T-cell (primary cell): Measurements from ENCODE around the gene OPA1. TPM values are rescaled to one million over a fixed set of nuclear protein-coding genes. Genes with fewer than 3 reads are reported as not detected.

ENCODE experiments used
- ATAC-seq, 4 experiments: fragments of 200-7000 bp in 3 of 4; fragments of 150-1000 bp in 1 of 4; cut with Tn5 transposase; replicated peaks in 1 of 4; 1 replicate in 3 of 4; 2 replicates in 1 of 4; pipeline ENCODE4 v1.10.0; 2021; ENCODE audit warnings: moderate library complexity in 3 of 4, mild to moderate bottlenecking in 2 of 4, moderate number of reproducible peaks in 1 of 4
- CTCF ChIA-PET, 2 donors: fragments of 300-600 bp; sonication (Branson Sonifier 250); formaldehyde crosslinking; loops; one replicate each; lab custom pipeline; 2022; ENCODE audit warnings: antibody characterized with exemption in 2 of 2; lab: Charles Lee
- POLR2A ChIA-PET, 2 donors: fragments of 300-600 bp; sonication (Branson Sonifier 250); formaldehyde crosslinking; loops; one replicate each; lab custom pipeline; 2022; ENCODE audit warnings: antibody characterized with exemption in 2 of 2; lab: Charles Lee
- DNase-seq, 35 experiments: peaks; one replicate each; pipeline versions ENCODE4 v3.0.0 to v3.0.0-alpha.2; 2013 to 2023
- H3K27ac ChIP-seq: one replicate; pipeline ENCODE4 v1.5.1; 2013; ENCODE audit warnings: low read length
- H3K27me3 ChIP-seq, 2 experiments: replicated peaks in 1 of 2; 1 replicate in 1 of 2; 2 replicates in 1 of 2; pipeline versions ENCODE4 v1.6.1 to v1.7.0; 2013; ENCODE audit warnings: low read length in 1 of 2, mixed read lengths in 1 of 2; ENCODE audit not compliant: control insufficient read depth in 2 of 2, insufficient read depth in 2 of 2; ENCODE audit errors: extremely low read depth in 1 of 2
- H3K36me3 ChIP-seq, 2 donors: 1 replicate in 1 of 2; 2 replicates in 1 of 2; pipeline versions ENCODE4 v1.6.1 to v1.7.0; 2013; ENCODE audit warnings: low read length in 1 of 2; ENCODE audit not compliant: control insufficient read depth in 2 of 2, insufficient read depth in 1 of 2; ENCODE audit errors: extremely low read depth in 1 of 2
- H3K4me1 ChIP-seq, 2 experiments: 1 replicate in 1 of 2; 2 replicates in 1 of 2; pipeline versions ENCODE4 v1.6.1 to v1.7.0; 2013; ENCODE audit warnings: low read length in 2 of 2, mixed read lengths in 1 of 2; ENCODE audit not compliant: insufficient read depth in 2 of 2, control insufficient read depth in 1 of 2; ENCODE audit errors: extremely low read depth in 1 of 2
- H3K4me3 ChIP-seq, 2 donors: 1 replicate in 1 of 2; 2 replicates in 1 of 2; pipeline versions ENCODE4 v1.5.1 to v1.7.0; 2013; ENCODE audit warnings: mild to moderate bottlenecking in 2 of 2, low read length in 1 of 2, moderate library complexity in 1 of 2; ENCODE audit not compliant: control insufficient read depth in 1 of 2; ENCODE audit errors: extremely low read depth in 1 of 2
- H3K9me3 ChIP-seq: 2 replicates; pipeline ENCODE4 v1.7.0; 2013
- H3K27ac Mint-ChIP-seq, 2 donors: one replicate each; pipeline ENCODE4 v1.8.0; 2020 to 2021; ENCODE audit warnings: mild to moderate bottlenecking in 2 of 2, mixed read lengths in 2 of 2
- H3K27me3 Mint-ChIP-seq, 2 donors: one replicate each; pipeline ENCODE4 v1.8.0; 2021 to 2022; ENCODE audit warnings: mixed read lengths in 2 of 2
- H3K36me3 Mint-ChIP-seq: one replicate; pipeline ENCODE4 v1.8.0; 2021; ENCODE audit warnings: mixed read lengths
- H3K4me1 Mint-ChIP-seq, 3 donors: one replicate each; pipeline ENCODE4 v1.8.0; 2020 to 2022; ENCODE audit warnings: mixed read lengths in 3 of 3, mild to moderate bottlenecking in 1 of 3
- H3K4me3 Mint-ChIP-seq, 3 donors: one replicate each; pipeline ENCODE4 v1.8.0; 2020 to 2022; ENCODE audit warnings: mild to moderate bottlenecking in 3 of 3, mixed read lengths in 3 of 3, moderate library complexity in 3 of 3
- H3K9me3 Mint-ChIP-seq, 3 donors: one replicate each; pipeline ENCODE4 v1.8.0; 2020 to 2022; ENCODE audit warnings: mixed read lengths in 3 of 3
- WGBS: methylation state at CpG from one replicate; pipeline ENCODE4 v1.1.5; 2013; ENCODE audit warnings: missing lambda C conversion rate; ENCODE audit not compliant: insufficient coverage; 5-methylcytosine and 5-hydroxymethylcytosine counted together
- total RNA-seq, 35 experiments: library from RNA in 6 of 35; stranded (reverse) in 6 of 35; fragments of 120-200 nt in 1 of 35; gene quantifications; one replicate each; pipeline versions ENCODE4 v1.2.1 to v1.2.4 and lab custom pipeline; 2013 to 2026

OPA1 gene
- total RNA-seq, 5 donors from 2014 or later (not counting 1 experiment from before 2014, with no cell fraction given) = 40.5 to 56.1 (median 41.9) TPM

DNA sequence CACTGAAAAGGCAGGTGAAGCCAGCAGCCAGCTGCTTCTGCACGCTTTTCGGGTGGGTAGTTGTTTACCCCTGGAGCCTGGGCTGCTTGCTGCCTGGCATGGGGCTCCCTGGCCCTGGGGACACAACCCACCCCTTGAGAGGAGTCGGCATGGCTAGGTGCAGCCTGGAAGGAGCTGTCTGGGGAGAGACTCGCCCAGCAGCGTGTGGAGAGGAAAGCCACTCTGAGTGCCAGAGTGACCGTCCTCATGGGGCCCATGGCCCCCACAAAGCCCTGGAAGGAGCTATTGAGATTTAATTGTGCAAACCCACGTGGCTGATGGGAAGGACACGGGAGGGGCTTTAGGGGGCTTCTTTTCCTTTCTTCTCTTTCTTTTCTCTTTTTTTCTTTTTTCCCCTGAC is 137.5 kb downstream of the OPA1 start:
- Mint-ChIP-seq H3K9me3 (no peaks in the 10 kb centered on the region), H3K27ac (no peak overlapping the region), H3K36me3 (no peaks in the 10 kb centered on the region), H3K4me3 (no peak overlapping the region), H3K27me3 (peaks cover 0 to 6% of the 10 kb centered on the region in 2 donors), H3K4me1 (no peaks in the 10 kb centered on the region)
- WGBS = 76% methylated on average over 5 of the region's 8 CpGs
- Histone ChIP-seq H3K9me3 (no peaks in the 10 kb centered on the region), H3K27ac (no peak overlapping the region), H3K4me1 (no peaks in the 10 kb centered on the region), H3K36me3 (no peaks in the 10 kb centered on the region), H3K4me3 (no peak overlapping the region), H3K27me3 (peaks cover 0 to 22% of the 10 kb centered on the region in 2 experiments)
- CTCF ChIA-PET = no interaction called here
- no peak for DNase-seq
- no peak for ATAC-seq
- POLR2A ChIA-PET = no interaction called here

DNA sequence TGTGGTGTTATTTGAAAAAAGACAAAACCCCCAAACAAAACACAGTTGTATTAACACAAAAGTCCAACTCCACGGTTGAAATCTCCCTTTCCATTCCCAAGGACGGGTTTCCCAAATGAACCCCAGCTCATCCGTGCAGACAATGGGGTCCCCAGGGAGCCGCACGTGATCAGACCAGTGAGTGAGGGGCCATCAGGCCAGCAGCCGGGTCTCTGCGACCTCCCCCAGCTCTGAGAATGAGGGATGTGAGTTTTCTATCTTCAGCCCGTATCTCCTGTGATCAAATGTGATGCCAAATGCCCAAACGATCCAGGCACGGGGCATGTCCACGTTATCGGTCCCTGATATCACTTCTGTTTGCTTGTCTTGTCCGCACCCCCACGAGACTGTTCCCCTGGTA is 138.0 kb downstream of the OPA1 start:
- Mint-ChIP-seq H3K36me3 (no peaks in the 10 kb centered on the region), H3K4me1 (no peaks in the 10 kb centered on the region), H3K9me3 (no peaks in the 10 kb centered on the region), H3K4me3 (no peak overlapping the region), H3K27me3 (peaks cover 0 to 6% of the 10 kb centered on the region in 2 donors), H3K27ac (no peak overlapping the region)
- DNase-seq (no peak), ATAC-seq (no peak)
- Histone ChIP-seq H3K27ac (no peak overlapping the region), H3K9me3 (no peaks in the 10 kb centered on the region), H3K4me1 (no peaks in the 10 kb centered on the region), H3K4me3 (no peak overlapping the region), H3K36me3 (no peaks in the 10 kb centered on the region), H3K27me3 (peaks cover 0 to 22% of the 10 kb centered on the region in 2 experiments)
- 84% methylated on average over 8 of the region's 14 CpGs for WGBS
- CTCF ChIA-PET = no interaction called here
- POLR2A ChIA-PET = no interaction called here

DNA sequence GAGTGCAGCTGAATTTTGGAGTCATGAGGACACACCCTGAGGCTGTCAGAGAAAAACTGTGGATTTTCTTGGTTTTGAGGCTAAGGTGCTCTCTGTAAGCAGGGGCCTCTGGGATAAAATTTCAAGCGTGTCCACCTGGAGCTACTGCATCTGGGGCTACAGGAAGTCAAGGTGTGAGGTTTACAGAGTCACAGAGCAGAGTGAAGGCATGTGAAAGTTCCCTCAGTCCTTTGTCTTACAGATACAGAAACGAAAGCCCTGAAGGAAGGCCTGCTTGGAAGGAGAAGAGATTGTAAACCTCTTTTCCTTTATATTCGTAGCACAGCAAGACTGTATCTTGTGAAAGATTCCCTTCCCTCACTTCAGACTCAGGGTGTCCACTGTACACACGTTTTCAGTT is 138.6 kb downstream of the OPA1 start:
- no peak overlapping the region for H3K27ac ChIP-seq
- H3K9me3 ChIP-seq = no peaks in the 10 kb centered on the region
- no peaks in the 10 kb centered on the region for H3K36me3 ChIP-seq
- Mint-ChIP-seq H3K9me3 (no peaks in the 10 kb centered on the region), H3K27me3 (peaks cover 0 to 6% of the 10 kb centered on the region in 2 donors), H3K36me3 (no peaks in the 10 kb centered on the region), H3K4me1 (no peaks in the 10 kb centered on the region), H3K4me3 (no peak overlapping the region), H3K27ac (no peak overlapping the region)
- DNase-seq (no peak), ATAC-seq (no peak)
- CTCF ChIA-PET = no interaction called here
- POLR2A ChIA-PET = no interaction called here
- H3K4me3 ChIP-seq = no peak overlapping the region
- H3K4me1 ChIP-seq = no peaks in the 10 kb centered on the region
- peaks cover 0 to 22% of the 10 kb centered on the region in 2 experiments for H3K27me3 ChIP-seq
- 56% methylated on average over 1 of the region's 4 CpGs for WGBS

DNA sequence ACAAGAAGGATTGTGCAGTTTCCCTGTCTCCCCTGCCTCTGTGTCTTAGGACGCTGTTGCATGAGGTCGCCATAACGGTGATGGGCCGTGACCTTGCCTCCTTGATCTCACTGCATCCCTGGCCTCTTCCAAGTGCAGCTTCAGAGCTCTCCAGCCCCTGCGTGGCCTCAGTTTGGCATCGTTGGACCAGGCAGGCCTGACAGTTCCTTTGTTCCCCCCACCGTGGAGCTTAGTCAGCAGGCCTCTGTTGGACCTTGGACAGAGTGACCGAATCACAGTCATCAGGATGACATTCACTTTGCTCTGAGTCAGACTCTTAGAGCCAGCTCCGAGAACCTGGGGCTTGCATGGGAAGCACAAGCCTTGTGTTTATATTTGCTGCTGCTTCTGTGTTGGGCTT is 139.4 kb downstream of the OPA1 start:
- Mint-ChIP-seq H3K9me3 (no peaks in the 10 kb centered on the region), H3K4me3 (no peak overlapping the region), H3K36me3 (no peaks in the 10 kb centered on the region), H3K27ac (no peak overlapping the region), H3K4me1 (no peaks in the 10 kb centered on the region), H3K27me3 (peaks cover 0 to 6% of the 10 kb centered on the region in 2 donors)
- Histone ChIP-seq H3K4me1 (no peaks in the 10 kb centered on the region), H3K27ac (no peak overlapping the region), H3K4me3 (no peak overlapping the region), H3K27me3 (peaks cover 0 to 22% of the 10 kb centered on the region in 2 experiments), H3K9me3 (no peaks in the 10 kb centered on the region), H3K36me3 (no peaks in the 10 kb centered on the region)
- no peak for ATAC-seq
- ChIA-PET CTCF (no interaction called here), POLR2A (no interaction called here)
- DNase-seq = no peak
- 92% methylated on average over 8 of the region's 9 CpGs for WGBS

DNA sequence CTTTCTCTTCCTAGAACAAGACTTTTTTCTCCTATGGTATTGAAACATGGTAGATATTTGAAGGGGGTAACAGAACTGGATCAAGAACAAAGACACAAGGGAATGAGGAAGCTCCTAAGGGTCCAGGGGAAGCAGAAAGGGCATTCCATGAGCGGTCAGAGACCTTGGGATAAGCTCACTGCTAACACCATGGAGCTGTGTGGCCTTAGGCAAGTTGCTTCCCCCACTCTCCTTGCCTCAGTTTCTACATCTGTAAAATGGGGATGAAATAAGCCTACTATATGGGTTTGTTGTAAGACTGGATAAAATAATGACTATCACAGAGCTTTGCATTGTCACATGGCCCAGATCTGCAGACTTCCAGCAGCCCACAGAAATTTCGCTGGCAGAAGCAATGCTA is 139.8 kb downstream of the OPA1 start:
- no peaks in the 10 kb centered on the region for H3K9me3 Mint-ChIP-seq
- WGBS = no CpG with 5 or more reads among the region's 2 CpGs
- H3K36me3 ChIP-seq = no peaks in the 10 kb centered on the region
- H3K27ac Mint-ChIP-seq = no peak overlapping the region
- H3K36me3 Mint-ChIP-seq = no peaks in the 10 kb centered on the region
- no peak for DNase-seq
- H3K4me1 ChIP-seq = no peaks in the 10 kb centered on the region
- no peak overlapping the region for H3K4me3 Mint-ChIP-seq
- peaks cover 0 to 22% of the 10 kb centered on the region in 2 experiments for H3K27me3 ChIP-seq
- H3K27me3 Mint-ChIP-seq = peaks cover 0 to 6% of the 10 kb centered on the region in 2 donors
- no peak overlapping the region for H3K4me3 ChIP-seq
- no peak for ATAC-seq
- no peaks in the 10 kb centered on the region for H3K9me3 ChIP-seq
- ChIA-PET CTCF (no interaction called here), POLR2A (no interaction called here)
- no peak overlapping the region for H3K27ac ChIP-seq
- no peaks in the 10 kb centered on the region for H3K4me1 Mint-ChIP-seq

DNA sequence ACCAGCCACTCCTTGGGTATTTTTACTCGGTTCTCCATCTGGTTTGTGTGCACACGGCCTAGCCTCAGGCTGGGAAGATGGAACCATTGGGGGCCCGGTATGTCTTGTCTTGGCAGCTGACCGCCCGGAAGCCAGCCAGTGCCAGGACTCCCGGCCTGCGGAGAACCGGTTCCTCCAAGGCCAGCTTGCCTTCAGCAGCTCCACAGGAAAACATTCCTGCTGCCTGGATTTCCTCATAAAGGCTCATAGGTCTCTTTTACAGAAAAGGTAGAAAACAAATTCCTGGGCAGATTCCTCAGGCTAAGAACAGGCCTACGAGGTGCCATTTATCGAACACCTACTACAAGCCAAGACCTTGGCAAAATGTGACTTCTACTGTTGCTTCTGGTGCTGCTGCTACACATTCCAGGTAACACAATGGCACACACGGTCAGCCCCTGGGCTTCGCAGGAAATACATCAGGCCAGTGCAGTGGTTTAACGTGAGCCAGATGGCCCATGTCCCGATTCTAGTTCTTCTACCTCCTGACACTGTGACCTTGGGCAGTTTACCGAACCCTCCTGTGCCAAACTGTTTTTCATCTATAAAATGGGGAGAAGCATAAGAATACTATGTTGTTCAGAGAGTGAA is 141.8 kb downstream of the OPA1 start:
- Histone ChIP-seq H3K36me3 (no peaks in the 10 kb centered on the region), H3K27me3 (peaks cover 0 to 19% of the 10 kb centered on the region in 2 experiments), H3K4me1 (no peaks in the 10 kb centered on the region), H3K9me3 (no peaks in the 10 kb centered on the region), H3K27ac (no peak overlapping the region), H3K4me3 (no peak overlapping the region)
- DNase-seq (no peak), ATAC-seq (no peak)
- 85% methylated on average over 14 of the region's 15 CpGs for WGBS
- no peak overlapping the region for H3K4me3 Mint-ChIP-seq
- H3K27ac Mint-ChIP-seq = no peak overlapping the region
- H3K27me3 Mint-ChIP-seq = no peaks in the 10 kb centered on the region
- no peaks in the 10 kb centered on the region for H3K9me3 Mint-ChIP-seq
- no peaks in the 10 kb centered on the region for H3K36me3 Mint-ChIP-seq
- ChIA-PET POLR2A (no interaction called here), CTCF (no interaction called here)
- no peaks in the 10 kb centered on the region for H3K4me1 Mint-ChIP-seq

DNA sequence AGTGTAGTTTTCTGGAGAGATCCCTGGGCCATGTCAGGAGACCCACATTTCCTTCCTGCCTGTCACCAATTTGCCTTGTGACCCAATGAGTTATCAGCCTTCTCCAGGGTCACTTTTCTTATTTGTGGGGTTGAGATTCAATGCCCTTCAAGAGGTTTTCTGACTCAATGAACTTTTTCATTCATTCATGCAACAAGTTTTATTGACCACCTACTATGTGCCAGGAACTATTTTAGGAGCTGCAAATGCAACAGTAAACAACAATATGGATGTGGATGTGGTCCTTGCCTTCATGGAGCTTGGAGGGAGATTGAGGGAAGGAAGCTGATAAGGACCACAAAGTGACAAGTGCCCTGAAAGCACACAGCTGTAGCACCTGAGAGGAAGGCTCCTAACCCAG is 142.8 kb downstream of the OPA1 start:
- DNase-seq (no peak), ATAC-seq (no peak)
- H3K9me3 Mint-ChIP-seq = no peaks in the 10 kb centered on the region
- Histone ChIP-seq H3K27ac (no peak overlapping the region), H3K27me3 (peaks cover 0 to 16% of the 10 kb centered on the region in 2 experiments), H3K36me3 (no peaks in the 10 kb centered on the region), H3K9me3 (no peaks in the 10 kb centered on the region), H3K4me1 (no peaks in the 10 kb centered on the region), H3K4me3 (no peak overlapping the region)
- H3K4me3 Mint-ChIP-seq = no peak overlapping the region
- no peaks in the 10 kb centered on the region for H3K27me3 Mint-ChIP-seq
- ChIA-PET POLR2A (no interaction called here), CTCF (no interaction called here)
- H3K27ac Mint-ChIP-seq = no peak overlapping the region
- no peaks in the 10 kb centered on the region for H3K36me3 Mint-ChIP-seq
- no peaks in the 10 kb centered on the region for H3K4me1 Mint-ChIP-seq
